Neuron (in vitro differentiated cells): ENCODE data around the gene GAK.
"Not testable (repeated sequence)": the region's sequence is repeated elsewhere in the genome, so short reads cannot be mapped to it uniquely, and the experiment has no call there.

Experiments used
- H2AFZ ChIP-seq: one replicate; pipeline ENCODE4 v1.6.1; 2013; ENCODE audit warnings: low read depth, mild to moderate bottlenecking, inconsistent platforms, low read length, moderate library complexity
- H3K27me3 ChIP-seq: one replicate; pipeline ENCODE4 v1.6.1; 2013; ENCODE audit warnings: low read length; ENCODE audit not compliant: insufficient read depth
- H3K36me3 ChIP-seq: one replicate; pipeline ENCODE4 v1.6.1; 2013; ENCODE audit warnings: low read length; ENCODE audit not compliant: insufficient read depth
- H3K4me1 ChIP-seq: one replicate; pipeline ENCODE4 v1.6.1; 2013; ENCODE audit warnings: low read length; ENCODE audit not compliant: insufficient read depth
- H3K4me3 ChIP-seq: 2 replicates; pipeline ENCODE4 v1.5.1; 2013; ENCODE audit warnings: mild to moderate bottlenecking, low read length, moderate library complexity
- H3K9me3 ChIP-seq: one replicate; pipeline ENCODE4 v1.6.1; 2013; ENCODE audit warnings: low read length

GAK gene

GRCh38 chr4:931960-932712 is at the start of gene GAK, which contains the start of gene TMEM175:
Gene GAK (minus strand): TSS chr4:932316. CDS start chr4:932187, 129 bp downstream.
Gene TMEM175 (plus strand): TSS chr4:932460. CDS start chr4:947740, 15,280 bp downstream.
- H2AFZ ChIP-seq, result peak within 1 kb of the TSS; percentile 82
- peak within 1 kb of the TSS; percentile 64 for H3K4me3 ChIP-seq
- H3K9me3 ChIP-seq, result no peaks in the 10 kb centered on the region
- H3K4me1 ChIP-seq, result peaks cover 19% of the 10 kb centered on the region
- no peaks in the 10 kb centered on the region for H3K36me3 ChIP-seq
- H3K27me3 ChIP-seq, result no peaks in the 10 kb centered on the region

- H3K27me3 ChIP-seq, result peaks cover 27% of the 10 kb centered on the region
- H3K9me3 ChIP-seq, result peaks cover 5% of the 10 kb centered on the region
- H3K4me3 ChIP-seq, result no peak overlapping the region
- no peaks in the 10 kb centered on the region for H3K4me1 ChIP-seq
- no peaks in the 10 kb centered on the region for H3K36me3 ChIP-seq
- no peak overlapping the region for H2AFZ ChIP-seq
Observed at GRCh38 chr4:978957-979701, 47.0 kb upstream of the GAK start.

GRCh38 chr4:976016-976415 is 43.9 kb upstream of the GAK start:
- H3K27me3 ChIP-seq, result peaks cover 14% of the 10 kb centered on the region
- H3K9me3 ChIP-seq, H3K36me3 ChIP-seq, H3K4me1 ChIP-seq, H3K4me3 ChIP-seq, H2AFZ ChIP-seq: not testable (repeated sequence)

GRCh38 chr4:974668-975067 is 42.6 kb upstream of the GAK start:
- H3K36me3 ChIP-seq, result no peaks in the 10 kb centered on the region
- H3K4me1 ChIP-seq, result peaks cover 7% of the 10 kb centered on the region
- H3K27me3 ChIP-seq, result peaks cover 7% of the 10 kb centered on the region
- no peak overlapping the region for H2AFZ ChIP-seq
- peaks cover 5% of the 10 kb centered on the region for H3K9me3 ChIP-seq
- no peak overlapping the region for H3K4me3 ChIP-seq

- Histone ChIP-seq H3K36me3 (no peaks in the 10 kb centered on the region), H3K4me3 (peak within 1 kb of the TSS; percentile 87), H3K27me3 (no peaks in the 10 kb centered on the region), H3K9me3 (peaks cover 5% of the 10 kb centered on the region), H3K4me1 (peaks cover 7% of the 10 kb centered on the region), H2AFZ (peak within 1 kb of the TSS; percentile 86)
Observed at GRCh38 chr4:973431-974397, 41.6 kb upstream of the GAK start, which contains the start of gene DGKQ. Gene DGKQ (minus strand): TSS chr4:973569. CDS start chr4:973482, 87 bp downstream.

DNA sequence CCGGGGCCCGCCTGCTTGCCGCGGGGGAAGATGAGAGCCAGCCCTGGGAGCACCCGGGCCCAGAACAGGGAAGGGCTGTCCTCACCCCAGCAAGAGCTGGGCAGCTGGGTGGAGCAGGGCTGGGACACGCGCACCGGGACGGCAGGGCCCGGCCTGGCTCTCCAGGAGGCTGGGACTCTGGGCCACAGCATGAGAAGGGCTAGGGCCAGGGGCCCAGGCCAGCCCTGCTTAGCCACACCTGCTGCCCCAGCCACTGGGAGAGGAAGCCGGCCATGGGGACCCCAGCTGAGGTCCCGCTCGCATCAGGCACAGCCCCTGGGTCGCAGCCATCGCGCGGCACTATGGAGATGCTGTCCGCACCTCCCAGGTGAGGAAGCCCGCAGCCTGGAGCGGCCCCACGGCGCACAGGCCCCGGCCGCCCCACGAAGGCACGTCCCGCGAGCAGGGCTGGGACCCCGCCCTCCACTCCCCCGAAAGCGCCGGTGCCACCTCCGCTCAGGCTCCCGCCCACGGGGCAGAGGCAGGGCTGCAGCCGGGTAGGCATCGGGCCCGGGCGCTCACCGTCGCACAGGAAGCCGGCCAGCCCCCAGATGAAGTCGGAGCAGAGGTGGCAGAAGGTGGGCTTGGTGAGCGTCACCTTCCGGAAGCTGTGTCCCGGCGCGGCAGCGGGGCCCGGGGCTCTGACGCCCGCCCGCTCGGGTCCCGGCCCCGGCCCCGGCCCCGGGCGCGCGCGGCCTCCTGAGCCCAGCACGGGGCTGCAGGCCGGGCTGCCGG is 40.7 kb upstream of the GAK start:
- H3K27me3 ChIP-seq, result no peaks in the 10 kb centered on the region
- peaks cover 7% of the 10 kb centered on the region for H3K4me1 ChIP-seq
- peak overlapping the region; percentile 86 for H2AFZ ChIP-seq
- H3K4me3 ChIP-seq, result peak overlapping the region; percentile 87
- H3K36me3 ChIP-seq, result no peaks in the 10 kb centered on the region
- H3K9me3 ChIP-seq, result peaks cover 5% of the 10 kb centered on the region

- no peak overlapping the region for H2AFZ ChIP-seq
- no peaks in the 10 kb centered on the region for H3K36me3 ChIP-seq
- peaks cover 5% of the 10 kb centered on the region for H3K9me3 ChIP-seq
- H3K4me1 ChIP-seq, result peaks cover 7% of the 10 kb centered on the region
- no peaks in the 10 kb centered on the region for H3K27me3 ChIP-seq
- H3K4me3 ChIP-seq, result peak overlapping the region; percentile 87
Observed at GRCh38 chr4:971666-972500, 39.8 kb upstream of the GAK start.

DNA sequence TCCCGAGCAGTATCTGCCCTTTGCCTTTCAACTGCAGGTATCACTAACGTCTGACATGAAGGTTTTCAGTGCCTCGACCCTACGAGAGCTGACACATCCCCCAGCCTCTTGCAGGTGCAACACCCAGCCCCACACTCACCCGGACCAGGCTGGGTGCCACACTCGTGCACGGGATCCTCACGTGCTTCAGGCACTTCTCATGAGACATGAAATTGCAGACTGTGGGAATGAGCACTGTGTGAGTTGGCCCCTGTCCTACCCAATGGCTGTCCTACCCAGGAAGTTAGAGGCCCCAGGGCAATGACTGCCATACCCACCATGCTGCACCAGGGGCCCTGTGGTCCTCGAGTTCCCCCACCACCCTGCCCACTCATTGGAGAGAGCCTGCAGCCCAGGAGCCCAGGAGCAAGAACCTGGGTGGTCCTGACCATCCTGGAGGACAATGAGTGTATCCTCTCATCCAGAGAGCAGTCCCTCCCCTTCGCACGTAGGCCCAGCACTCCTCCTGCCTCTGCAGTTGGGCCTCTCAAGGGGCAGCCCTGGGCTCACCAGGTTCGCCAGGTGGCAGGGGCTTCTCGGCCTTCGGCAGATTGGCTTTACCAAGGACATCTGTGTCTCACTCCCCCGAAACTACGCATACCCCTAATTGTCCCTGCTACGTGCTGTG is 38.9 kb upstream of the GAK start:
- H3K9me3 ChIP-seq, result peaks cover 5% of the 10 kb centered on the region
- H3K4me3 ChIP-seq, result no peak overlapping the region
- no peaks in the 10 kb centered on the region for H3K36me3 ChIP-seq
- no peaks in the 10 kb centered on the region for H3K27me3 ChIP-seq
- H2AFZ ChIP-seq, result no peak overlapping the region
- peaks cover 7% of the 10 kb centered on the region for H3K4me1 ChIP-seq

DNA sequence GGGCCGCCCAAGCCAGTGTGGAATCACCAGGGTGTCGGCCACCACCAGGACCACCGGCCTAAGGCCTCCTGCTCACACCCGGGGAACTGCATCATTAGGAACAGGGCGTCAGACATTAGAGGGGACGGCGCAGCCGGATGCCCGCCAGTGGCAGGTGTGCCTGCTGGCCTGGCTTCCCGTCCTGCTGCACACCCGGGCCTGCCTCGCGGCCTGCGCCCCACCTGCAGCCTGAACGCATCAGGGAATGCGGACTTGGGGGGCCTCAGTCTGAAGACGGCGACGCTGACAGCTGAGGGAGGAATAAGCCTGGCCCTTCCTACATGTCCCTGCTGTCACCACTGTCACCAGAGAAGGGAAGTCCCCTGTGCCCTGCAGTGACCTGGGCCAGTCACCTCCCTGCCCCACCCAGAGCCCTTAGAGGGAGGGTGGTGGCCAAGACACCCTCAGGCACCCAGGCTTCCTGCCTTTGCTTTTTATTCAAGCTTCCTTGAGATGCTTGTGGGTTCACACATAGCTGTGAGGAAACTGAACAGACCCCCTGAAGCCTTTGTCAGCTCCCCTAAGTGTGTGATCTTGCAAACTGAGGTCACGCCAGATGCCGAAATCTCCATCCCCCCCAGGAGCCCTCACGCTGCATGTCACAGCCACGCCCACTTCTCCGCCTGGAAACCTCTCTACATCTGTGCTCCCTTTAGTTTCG is 38.1 kb upstream of the GAK start:
- Histone ChIP-seq H3K36me3 (no peaks in the 10 kb centered on the region), H2AFZ (no peak overlapping the region), H3K4me3 (no peak overlapping the region), H3K4me1 (peaks cover 7% of the 10 kb centered on the region), H3K9me3 (peaks cover 5% of the 10 kb centered on the region), H3K27me3 (no peaks in the 10 kb centered on the region)

GRCh38 chr4:968621-969394 is 36.7 kb upstream of the GAK start:
- H3K4me1 ChIP-seq, result peaks cover 7% of the 10 kb centered on the region
- H3K9me3 ChIP-seq, result no peaks in the 10 kb centered on the region
- H3K36me3 ChIP-seq, result peaks cover 3% of the 10 kb centered on the region
- no peaks in the 10 kb centered on the region for H3K27me3 ChIP-seq
- H2AFZ ChIP-seq, result no peak overlapping the region
- H3K4me3 ChIP-seq, result no peak overlapping the region
